LNCaP clone FGC (cell line): Measurements from ENCODE around the gene ATR.
"Not testable (repeated sequence)": the region's sequence is repeated elsewhere in the genome, so short reads cannot be mapped to it uniquely, and the experiment has no call there.

ENCODE experiments used
- DNase-seq: peaks from one replicate; pipeline ENCODE4 v3.0.0-alpha.2; 2011; ENCODE audit warnings: low read depth
- H3K4me3 ChIP-seq: 2 replicates; pipeline ENCODE4 v1.5.1; 2011; ENCODE audit warnings: mild to moderate bottlenecking, low read depth, low read length, control low read depth
- TF ChIP-seq, protein P1 (sequence below): IDR thresholded peaks from 2 replicates; pipeline ENCODE4 v1.5.1; 2012; ENCODE audit warnings: mild to moderate bottlenecking; ENCODE audit not compliant: control insufficient read depth, insufficient read depth; ENCODE audit errors: extremely low read depth

The ATR gene

DNA sequence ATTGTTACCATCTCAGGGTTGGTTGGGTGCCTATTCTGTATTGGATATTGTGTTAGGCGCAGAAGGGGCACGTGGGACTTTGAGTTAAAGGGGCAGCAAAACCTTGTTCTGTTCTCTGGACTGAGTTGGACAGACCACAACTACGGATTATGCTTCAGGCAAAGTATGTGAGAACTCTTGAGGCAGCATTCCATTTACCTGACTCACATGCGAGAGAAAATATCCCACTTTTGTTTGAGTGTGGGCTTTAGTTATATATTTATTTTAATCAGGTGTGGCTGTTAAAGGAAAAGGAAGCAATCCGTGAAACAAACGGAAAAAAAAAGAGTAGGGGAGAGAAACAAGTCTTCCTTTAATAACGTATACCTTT lies 17.0 kb upstream of the ATR start:
- DNase-seq: no peak
- H3K4me3 ChIP-seq: peak overlapping the region; percentile 64
- TF ChIP-seq, protein P1, sequence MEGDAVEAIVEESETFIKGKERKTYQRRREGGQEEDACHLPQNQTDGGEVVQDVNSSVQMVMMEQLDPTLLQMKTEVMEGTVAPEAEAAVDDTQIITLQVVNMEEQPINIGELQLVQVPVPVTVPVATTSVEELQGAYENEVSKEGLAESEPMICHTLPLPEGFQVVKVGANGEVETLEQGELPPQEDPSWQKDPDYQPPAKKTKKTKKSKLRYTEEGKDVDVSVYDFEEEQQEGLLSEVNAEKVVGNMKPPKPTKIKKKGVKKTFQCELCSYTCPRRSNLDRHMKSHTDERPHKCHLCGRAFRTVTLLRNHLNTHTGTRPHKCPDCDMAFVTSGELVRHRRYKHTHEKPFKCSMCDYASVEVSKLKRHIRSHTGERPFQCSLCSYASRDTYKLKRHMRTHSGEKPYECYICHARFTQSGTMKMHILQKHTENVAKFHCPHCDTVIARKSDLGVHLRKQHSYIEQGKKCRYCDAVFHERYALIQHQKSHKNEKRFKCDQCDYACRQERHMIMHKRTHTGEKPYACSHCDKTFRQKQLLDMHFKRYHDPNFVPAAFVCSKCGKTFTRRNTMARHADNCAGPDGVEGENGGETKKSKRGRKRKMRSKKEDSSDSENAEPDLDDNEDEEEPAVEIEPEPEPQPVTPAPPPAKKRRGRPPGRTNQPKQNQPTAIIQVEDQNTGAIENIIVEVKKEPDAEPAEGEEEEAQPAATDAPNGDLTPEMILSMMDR: no peak

- TF ChIP-seq, protein P1: no peak
- DNase-seq: no peak
- peak overlapping the region; percentile 64 for H3K4me3 ChIP-seq
These were observed 16.6 kb upstream of the ATR start for GRCh38 chr3:142595141-142595540.

DNA sequence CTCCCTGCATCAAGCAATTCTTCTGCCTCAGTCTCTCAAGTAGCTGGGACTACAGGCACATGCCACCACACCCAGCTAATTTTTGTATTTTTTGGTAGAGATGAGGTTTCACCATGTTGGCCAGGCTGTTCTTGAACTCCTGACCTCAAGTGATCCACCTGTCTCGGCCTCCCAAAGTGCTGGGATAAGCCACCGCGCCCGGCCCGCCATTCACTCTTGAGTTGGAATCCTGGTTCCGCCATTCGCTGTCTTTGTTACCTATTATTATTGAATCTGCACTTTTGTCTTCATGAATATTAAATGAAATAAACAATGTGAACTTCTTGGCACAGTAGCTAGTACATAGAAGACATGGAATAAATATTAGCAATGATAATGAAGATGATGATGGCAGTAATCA lies 13.7 kb upstream of the ATR start:
- H3K4me3 ChIP-seq, DNase-seq: not testable (repeated sequence)

DNA sequence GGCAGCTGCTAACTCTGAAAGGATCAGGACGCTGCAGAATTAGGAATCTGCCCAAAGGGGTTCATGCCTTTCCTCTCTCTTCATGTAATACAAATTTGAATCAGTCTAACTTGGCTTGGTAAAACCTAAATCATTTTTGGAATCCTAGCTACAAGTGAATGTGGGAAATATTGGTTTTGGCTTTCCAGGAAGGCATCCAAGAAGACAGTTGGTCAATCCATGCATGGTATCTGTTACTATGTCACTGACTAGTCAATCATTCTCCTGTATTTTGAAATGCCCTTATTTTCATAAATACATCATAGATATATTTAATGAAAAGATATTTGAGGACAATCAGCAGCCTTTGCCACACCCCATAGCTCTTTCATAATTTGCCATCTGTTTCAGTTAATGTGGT lies 10.2 kb upstream of the ATR start:
- TF ChIP-seq, protein P1: no peak
- no peak for DNase-seq
- no peak overlapping the region for H3K4me3 ChIP-seq

DNA sequence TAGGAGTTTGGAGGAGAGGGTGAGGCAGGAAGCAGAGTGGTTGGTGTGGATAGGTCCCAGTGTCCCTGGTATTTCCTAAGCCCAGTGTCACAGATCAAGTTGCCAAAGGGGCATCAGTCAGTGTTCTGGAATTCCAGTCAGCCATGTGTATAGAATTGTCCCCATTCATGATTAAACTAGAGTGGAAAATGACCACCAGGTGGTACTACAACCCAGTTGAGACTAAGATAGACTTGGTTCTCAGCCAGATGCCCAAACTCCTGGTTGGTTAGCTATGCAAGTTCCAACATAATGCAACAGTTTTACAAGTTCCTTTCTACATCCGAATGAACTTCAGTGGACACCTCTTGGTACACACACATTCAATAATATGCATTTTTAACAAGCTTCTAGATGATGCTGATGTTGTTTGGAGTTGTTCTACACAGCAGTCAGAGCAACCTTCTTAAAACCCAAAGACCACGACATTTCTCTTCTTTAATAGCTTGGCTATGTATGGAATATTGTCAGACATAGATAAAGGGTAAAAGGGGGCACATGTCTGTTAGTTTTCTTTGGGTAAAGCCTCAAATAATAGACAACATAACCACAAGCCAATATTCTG lies 8.4 kb upstream of the ATR start:
- no peak overlapping the region for H3K4me3 ChIP-seq
- DNase-seq: peak; percentile 69
- TF ChIP-seq, protein P1: peak; percentile 73

DNA sequence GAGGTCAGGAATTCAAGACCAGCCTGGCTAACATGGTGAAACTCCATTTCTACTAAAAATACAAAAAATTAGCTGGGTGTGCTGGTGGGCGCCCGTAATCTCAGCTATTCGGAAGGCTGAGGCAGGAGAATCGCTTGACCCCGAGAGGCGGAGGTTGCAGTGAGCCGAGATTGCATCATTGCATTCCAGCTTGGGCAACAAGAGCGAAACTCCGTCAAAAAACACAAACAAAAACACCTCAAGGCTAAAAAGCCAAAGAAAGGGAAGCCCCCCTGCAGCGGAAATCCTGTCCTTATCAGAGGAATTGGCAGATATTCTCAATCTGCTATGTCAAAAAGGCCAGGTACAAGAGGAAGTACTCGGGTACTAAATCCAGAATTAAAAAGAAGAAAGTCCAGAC lies 2.5 kb upstream of the ATR start:
- not testable (repeated sequence) for H3K4me3 ChIP-seq, DNase-seq

DNA sequence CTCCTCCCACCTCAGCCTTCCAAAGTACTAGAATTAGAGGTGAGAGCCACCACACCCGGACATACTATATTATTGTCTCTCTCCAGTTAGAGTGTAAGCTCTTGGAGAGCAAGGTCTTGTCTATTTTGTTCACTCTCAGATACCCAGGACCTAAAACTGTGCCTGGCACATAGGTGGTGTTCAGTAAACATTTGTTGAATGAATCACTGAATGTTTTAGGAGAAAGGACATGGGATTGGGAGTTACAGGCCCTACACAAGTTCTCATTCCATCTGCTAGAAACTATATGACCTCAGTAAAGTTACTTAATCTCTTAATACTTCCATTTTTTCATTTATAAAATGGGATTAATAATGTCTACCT lies 1.5 kb upstream of the ATR start:
- no peak overlapping the region for H3K4me3 ChIP-seq
- DNase-seq: no peak
- TF ChIP-seq, protein P1: no peak

DNA sequence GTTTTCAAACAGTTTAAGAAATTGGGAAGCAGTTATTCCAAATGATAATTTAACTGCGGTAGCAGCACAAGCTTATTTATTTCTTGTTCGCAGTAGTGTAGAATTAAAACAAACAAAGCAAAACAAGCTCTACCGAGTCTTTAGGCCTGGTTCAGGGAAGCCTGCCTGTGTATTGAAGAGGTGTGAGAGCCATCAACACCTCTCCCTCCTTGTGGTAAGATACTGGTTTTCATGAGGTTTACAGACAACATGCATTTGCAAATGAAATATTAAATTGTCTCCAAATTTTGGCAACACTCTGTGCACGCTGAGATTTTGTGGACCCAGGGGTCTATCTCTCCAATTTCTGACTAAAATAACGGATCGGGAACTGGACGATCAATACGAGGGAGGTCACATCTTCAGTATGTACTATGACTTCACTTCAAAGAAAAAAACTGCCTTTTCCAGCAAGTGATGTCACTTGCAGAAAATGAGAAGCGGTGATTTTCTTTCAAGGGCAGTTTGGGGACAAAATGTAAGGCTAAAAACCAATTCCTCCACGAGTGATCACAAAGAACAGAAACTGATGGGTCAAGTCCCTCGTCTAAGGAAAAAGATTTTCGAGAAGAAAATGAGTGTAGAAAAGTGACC lies 721 bp downstream of the ATR start:
- H3K4me3 ChIP-seq: peak overlapping the region; percentile 87
- TF ChIP-seq, protein P1: no peak
- no peak for DNase-seq
